HEK293 (cell line): ENCODE data around the gene CDRT4.

ENCODE experiments used
- CTCF ChIA-PET: fragments of 350-600 bp; formaldehyde crosslinking; extraction: SDS; loops from one replicate; lab custom pipeline; 2021; ENCODE audit warnings: antibody characterized with exemption; lab: Yijun Ruan, JAX
- POLR2A ChIA-PET: fragments of 300-600 bp; formaldehyde crosslinking; extraction: SDS; loops from one replicate; lab custom pipeline; 2020; ENCODE audit warnings: antibody characterized with exemption, inconsistent platforms; lab: Yijun Ruan, JAX
- H3K27ac ChIP-seq: fragments of 200-500 bp; sonication (Bioruptor generic); 2 replicates; pipeline ENCODE4 v1.5.1; 2014; ENCODE audit warnings: low read depth, low read length, control low read depth, inconsistent platforms; ENCODE audit errors: extremely low read depth
- H3K36me3 ChIP-seq, 2 experiments: fragments of 200-500 bp in 1 of 2; sonication (Bioruptor generic) in 1 of 2; 1 replicate in 1 of 2; 2 replicates in 1 of 2; pipeline ENCODE4 v1.5.1; 2014 to 2017; ENCODE audit warnings: inconsistent platforms in 2 of 2, low read length in 2 of 2; ENCODE audit not compliant: control insufficient read depth in 2 of 2, insufficient read depth in 1 of 2
- H3K4me1 ChIP-seq: fragments of 200-500 bp; sonication (Bioruptor generic); 2 replicates; pipeline ENCODE4 v1.5.1; 2014; ENCODE audit warnings: mild to moderate bottlenecking, low read length, inconsistent platforms; ENCODE audit not compliant: control insufficient read depth, insufficient read depth
- H3K4me3 ChIP-seq: 2 replicates; pipeline ENCODE4 v1.5.1; 2011; ENCODE audit warnings: low read depth, mild to moderate bottlenecking, control low read depth, low read length, moderate library complexity
- H3K9me3 ChIP-seq: fragments of 200-500 bp; sonication (Bioruptor generic); 2 replicates; pipeline ENCODE4 v1.5.1; 2014; ENCODE audit warnings: low read depth, low read length, inconsistent platforms; ENCODE audit not compliant: control insufficient read depth, insufficient read depth
- IKZF3 ChIP-seq: fragments of 450-650 bp; IDR thresholded peaks from 2 replicates; pipeline ENCODE4 v1.5.0; 2018; ENCODE audit warnings: missing biosample characterization, mild to moderate bottlenecking, missing genetic modification characterization, moderate library complexity
- PRDM4 ChIP-seq: fragments of 450-650 bp; formaldehyde crosslinking; IDR thresholded peaks from 2 replicates; pipeline ENCODE4 v1.5.1; 2017; ENCODE audit warnings: missing biosample characterization, missing genetic modification characterization
- SETDB1 ChIP-seq: IDR thresholded peaks from one replicate; pipeline ENCODE4 v1.6.1; 2017; ENCODE audit warnings: mild to moderate bottlenecking, low read length, moderate library complexity, mixed read lengths; ENCODE audit not compliant: insufficient read length
- TCF7L2 ChIP-seq: IDR thresholded peaks from 2 replicates; pipeline ENCODE4 v1.6.1; 2011; ENCODE audit warnings: low read depth, mild to moderate bottlenecking, inconsistent platforms, low read length, moderate library complexity, borderline replicate concordance
- WT1 ChIP-seq: fragments of 450-650 bp; formaldehyde crosslinking; IDR thresholded peaks from 2 replicates; pipeline ENCODE4 v1.5.1; 2016; ENCODE audit warnings: missing biosample characterization, missing genetic modification characterization
- ZBTB1 ChIP-seq: fragments of 450-650 bp; formaldehyde crosslinking; IDR thresholded peaks from 2 replicates; pipeline ENCODE4 v1.5.1; 2016; ENCODE audit warnings: missing biosample characterization, missing genetic modification characterization
- ZFP37 ChIP-seq: fragments of 450-650 bp; formaldehyde crosslinking; IDR thresholded peaks from 2 replicates; pipeline ENCODE4 v1.5.1; 2016; ENCODE audit warnings: missing biosample characterization, missing genetic modification characterization
- ZNF112 ChIP-seq: fragments of 450-650 bp; formaldehyde crosslinking; IDR thresholded peaks from 2 replicates; pipeline ENCODE4 v1.5.0; 2017; ENCODE audit warnings: missing biosample characterization, missing genetic modification characterization
- ZNF121 ChIP-seq: fragments of 450-650 bp; formaldehyde crosslinking; IDR thresholded peaks from 2 replicates; pipeline ENCODE4 v1.5.1; 2016; ENCODE audit warnings: missing biosample characterization, missing genetic modification characterization
- ZNF169 ChIP-seq: fragments of 450-650 bp; formaldehyde crosslinking; IDR thresholded peaks from 2 replicates; pipeline ENCODE4 v1.5.1; 2016; ENCODE audit warnings: missing biosample characterization, missing genetic modification characterization
- ZNF280C ChIP-seq: fragments of 450-650 bp; formaldehyde crosslinking; IDR thresholded peaks from 2 replicates; pipeline ENCODE4 v1.5.1; 2016; ENCODE audit warnings: missing biosample characterization, missing genetic modification characterization
- ZNF335 ChIP-seq: fragments of 450-650 bp; formaldehyde crosslinking; conservative IDR thresholded peaks from 2 replicates; pipeline ENCODE4 v1.5.1; 2016; ENCODE audit warnings: missing biosample characterization, missing genetic modification characterization
- ZNF37A ChIP-seq: fragments of 450-650 bp; IDR thresholded peaks from 2 replicates; pipeline ENCODE4 v1.5.1; 2018; ENCODE audit warnings: missing biosample characterization, missing genetic modification characterization
- ZNF398 ChIP-seq: fragments of 450-650 bp; formaldehyde crosslinking; IDR thresholded peaks from 2 replicates; pipeline ENCODE4 v1.5.1; 2017; ENCODE audit warnings: missing biosample characterization, missing genetic modification characterization
- ZNF514 ChIP-seq: fragments of 450-650 bp; formaldehyde crosslinking; IDR thresholded peaks from 2 replicates; pipeline ENCODE4 v1.5.1; 2016; ENCODE audit warnings: missing biosample characterization, missing genetic modification characterization
- ZNF529 ChIP-seq: fragments of 450-650 bp; formaldehyde crosslinking; IDR thresholded peaks from 2 replicates; pipeline ENCODE4 v1.5.1; 2017; ENCODE audit warnings: missing genetic modification characterization, missing biosample characterization; ENCODE audit not compliant: insufficient replicate concordance
- ZNF544 ChIP-seq: fragments of 450-650 bp; formaldehyde crosslinking; IDR thresholded peaks from 2 replicates; pipeline ENCODE4 v1.5.0; 2017; ENCODE audit warnings: missing biosample characterization, missing genetic modification characterization
- ZNF558 ChIP-seq: fragments of 450-650 bp; formaldehyde crosslinking; IDR thresholded peaks from 2 replicates; pipeline ENCODE4 v1.5.1; 2016; ENCODE audit warnings: missing biosample characterization, missing genetic modification characterization
- ZNF596 ChIP-seq: fragments of 450-650 bp; IDR thresholded peaks from 2 replicates; pipeline ENCODE4 v1.5.0; 2018; ENCODE audit warnings: missing biosample characterization, mild to moderate bottlenecking, missing genetic modification characterization, moderate library complexity
- ZNF660 ChIP-seq: fragments of 450-650 bp; IDR thresholded peaks from 2 replicates; pipeline ENCODE4 v1.5.1; 2018; ENCODE audit warnings: missing biosample characterization, mild to moderate bottlenecking, missing genetic modification characterization
- ZNF670 ChIP-seq: fragments of 450-650 bp; formaldehyde crosslinking; IDR thresholded peaks from 2 replicates; pipeline ENCODE4 v1.5.1; 2016; ENCODE audit warnings: missing biosample characterization, missing genetic modification characterization, low read depth
- TF ChIP-seq, protein P1 (sequence below): fragments of 450-650 bp; formaldehyde crosslinking; IDR thresholded peaks from 2 replicates; pipeline ENCODE4 v1.5.0; 2017; ENCODE audit warnings: missing biosample characterization, missing genetic modification characterization, borderline replicate concordance
- TF ChIP-seq, protein P2 (sequence below): fragments of 450-650 bp; formaldehyde crosslinking; IDR thresholded peaks from 2 replicates; pipeline ENCODE4 v1.5.1; 2017; ENCODE audit warnings: missing biosample characterization, missing genetic modification characterization
- TF ChIP-seq, protein P3 (sequence below): fragments of 450-650 bp; formaldehyde crosslinking; IDR thresholded peaks from 2 replicates; pipeline ENCODE4 v1.5.1; 2016; ENCODE audit warnings: missing biosample characterization, missing genetic modification characterization

The CDRT4 gene

GRCh38 chr17:15424521-15424920 lies 42.9 kb downstream of the CDRT4 start:
- H3K9me3 ChIP-seq, result no peaks in the 10 kb centered on the region
- TF ChIP-seq, protein P1, sequence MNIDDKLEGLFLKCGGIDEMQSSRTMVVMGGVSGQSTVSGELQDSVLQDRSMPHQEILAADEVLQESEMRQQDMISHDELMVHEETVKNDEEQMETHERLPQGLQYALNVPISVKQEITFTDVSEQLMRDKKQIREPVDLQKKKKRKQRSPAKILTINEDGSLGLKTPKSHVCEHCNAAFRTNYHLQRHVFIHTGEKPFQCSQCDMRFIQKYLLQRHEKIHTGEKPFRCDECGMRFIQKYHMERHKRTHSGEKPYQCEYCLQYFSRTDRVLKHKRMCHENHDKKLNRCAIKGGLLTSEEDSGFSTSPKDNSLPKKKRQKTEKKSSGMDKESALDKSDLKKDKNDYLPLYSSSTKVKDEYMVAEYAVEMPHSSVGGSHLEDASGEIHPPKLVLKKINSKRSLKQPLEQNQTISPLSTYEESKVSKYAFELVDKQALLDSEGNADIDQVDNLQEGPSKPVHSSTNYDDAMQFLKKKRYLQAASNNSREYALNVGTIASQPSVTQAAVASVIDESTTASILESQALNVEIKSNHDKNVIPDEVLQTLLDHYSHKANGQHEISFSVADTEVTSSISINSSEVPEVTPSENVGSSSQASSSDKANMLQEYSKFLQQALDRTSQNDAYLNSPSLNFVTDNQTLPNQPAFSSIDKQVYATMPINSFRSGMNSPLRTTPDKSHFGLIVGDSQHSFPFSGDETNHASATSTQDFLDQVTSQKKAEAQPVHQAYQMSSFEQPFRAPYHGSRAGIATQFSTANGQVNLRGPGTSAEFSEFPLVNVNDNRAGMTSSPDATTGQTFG (tag by site-specific recombination), result no peak
- TF ChIP-seq IKZF3 (tag by site-specific recombination) (no peak), ZNF514 (tag by site-specific recombination) (no peak), ZNF280C (tag by site-specific recombination) (no peak), ZNF544 (no peak), ZNF37A (tag by site-specific recombination) (no peak), TCF7L2 (no peak), SETDB1 (no peak), ZNF660 (no peak), ZNF112 (tag by site-specific recombination) (no peak), ZNF670 (tag by site-specific recombination) (no peak)
- TF ChIP-seq, protein P2, sequence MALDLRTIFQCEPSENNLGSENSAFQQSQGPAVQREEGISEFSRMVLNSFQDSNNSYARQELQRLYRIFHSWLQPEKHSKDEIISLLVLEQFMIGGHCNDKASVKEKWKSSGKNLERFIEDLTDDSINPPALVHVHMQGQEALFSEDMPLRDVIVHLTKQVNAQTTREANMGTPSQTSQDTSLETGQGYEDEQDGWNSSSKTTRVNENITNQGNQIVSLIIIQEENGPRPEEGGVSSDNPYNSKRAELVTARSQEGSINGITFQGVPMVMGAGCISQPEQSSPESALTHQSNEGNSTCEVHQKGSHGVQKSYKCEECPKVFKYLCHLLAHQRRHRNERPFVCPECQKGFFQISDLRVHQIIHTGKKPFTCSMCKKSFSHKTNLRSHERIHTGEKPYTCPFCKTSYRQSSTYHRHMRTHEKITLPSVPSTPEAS (tag by site-specific recombination), result no peak
- TF ChIP-seq, protein P3, sequence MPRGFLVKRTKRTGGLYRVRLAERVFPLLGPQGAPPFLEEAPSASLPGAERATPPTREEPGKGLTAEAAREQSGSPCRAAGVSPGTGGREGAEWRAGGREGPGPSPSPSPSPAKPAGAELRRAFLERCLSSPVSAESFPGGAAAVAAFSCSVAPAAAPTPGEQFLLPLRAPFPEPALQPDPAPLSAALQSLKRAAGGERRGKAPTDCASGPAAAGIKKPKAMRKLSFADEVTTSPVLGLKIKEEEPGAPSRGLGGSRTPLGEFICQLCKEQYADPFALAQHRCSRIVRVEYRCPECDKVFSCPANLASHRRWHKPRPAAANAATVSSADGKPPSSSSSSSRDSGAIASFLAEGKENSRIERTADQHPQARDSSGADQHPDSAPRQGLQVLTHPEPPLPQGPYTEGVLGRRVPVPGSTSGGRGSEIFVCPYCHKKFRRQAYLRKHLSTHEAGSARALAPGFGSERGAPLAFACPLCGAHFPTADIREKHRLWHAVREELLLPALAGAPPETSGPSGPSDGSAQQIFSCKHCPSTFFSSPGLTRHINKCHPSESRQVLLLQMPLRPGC, result no peak
- H3K36me3 ChIP-seq, result no peaks in the 10 kb centered on the region
- H3K4me1 ChIP-seq, result no peaks in the 10 kb centered on the region
- ChIA-PET CTCF (interaction anchor here (1.1 to 1.7 kb wide), 2 partner anchors 12 to 14 kb away, joined by 3 to 8 read pairs; no protein-coding TSS in a partner anchor), POLR2A (no interaction called here)
- no peak overlapping the region for H3K27ac ChIP-seq
- no peak overlapping the region for H3K4me3 ChIP-seq

GRCh38 chr17:15422392-15422965 lies 44.9 kb downstream of the CDRT4 start:
- TF ChIP-seq ZNF596 (tag by site-specific recombination) (no peak), PRDM4 (no peak), ZNF398 (tag by site-specific recombination) (no peak), ZNF169 (tag by site-specific recombination) (no peak), ZNF121 (tag by site-specific recombination) (no peak), WT1 (tag by site-specific recombination) (no peak), ZNF670 (tag by site-specific recombination) (no peak), ZNF529 (tag by site-specific recombination) (no peak), ZFP37 (tag by site-specific recombination) (no peak), ZBTB1 (tag by site-specific recombination) (no peak), ZNF335 (tag by site-specific recombination) (no peak), ZNF558 (tag by site-specific recombination) (no peak)
- POLR2A ChIA-PET, result no interaction called here
- no peak overlapping the region for H3K27ac ChIP-seq
- H3K36me3 ChIP-seq, result no peaks in the 10 kb centered on the region
- H3K4me3 ChIP-seq, result no peak overlapping the region
- H3K4me1 ChIP-seq, result no peaks in the 10 kb centered on the region
- CTCF ChIA-PET, result interaction anchor here (0.7 to 1.3 kb wide), 2 partner anchors 14 to 476 kb away, joined by 3 to 4 read pairs; no protein-coding TSS in a partner anchor
- no peaks in the 10 kb centered on the region for H3K9me3 ChIP-seq
